Endothelial cell of umbilical vein (primary cell): ENCODE data around the gene TTLL4. TPM values are rescaled to one million over a fixed set of nuclear protein-coding genes. Genes with fewer than 3 reads are reported as not detected.

Source experiments
- BruUV-seq: library from RNA; stranded (reverse); fragments of 400-500 nt; replicated peaks from 2 replicates; lab custom pipeline; 2021; lab: Mats Ljungman, UMichigan
- CTCF ChIA-PET: fragments of 300-600, 350-600 bp; sonication (Branson Sonifier 250); formaldehyde crosslinking; loops from one replicate; lab custom pipeline; 2021; ENCODE audit warnings: antibody characterized with exemption, inconsistent platforms; lab: Charles Lee
- POLR2A ChIA-PET: fragments of 300-600, 350-600 bp; sonication (Branson Sonifier 250); formaldehyde crosslinking; loops from one replicate; lab custom pipeline; 2021; ENCODE audit warnings: antibody characterized with exemption, inconsistent platforms; lab: Charles Lee
- DNase-seq: peaks from one replicate; pipeline ENCODE4 v3.0.0-alpha.2; 2011; ENCODE audit warnings: low read depth, low spot score
- FAIRE-seq: peaks from 2 replicates; lab custom pipeline; 2011; peaks lifted over from hg19 to GRCh38; lab: Jason Lieb, UNC
- H2AFZ ChIP-seq: 2 replicates; pipeline ENCODE4 v1.6.0; 2012; ENCODE audit warnings: low read depth, low read length, control low read depth, inconsistent platforms
- H3K27ac ChIP-seq: 2 replicates; pipeline ENCODE4 v1.5.1; 2011; ENCODE audit warnings: low read depth, mild to moderate bottlenecking, control low read depth, low read length, moderate library complexity; ENCODE audit not compliant: insufficient read depth
- H3K27me3 ChIP-seq, 2 experiments: 2 replicates each; pipeline versions ENCODE4 v1.6.0 to v1.6.1; 2011; ENCODE audit warnings: low read length in 2 of 2, mixed read lengths in 1 of 2; ENCODE audit not compliant: control insufficient read depth in 2 of 2, insufficient read depth in 2 of 2
- H3K36me3 ChIP-seq, 2 experiments: 2 replicates in 1 of 2; 3 replicates in 1 of 2; pipeline ENCODE4 v1.5.1; 2011; ENCODE audit warnings: low read length in 2 of 2, mild to moderate bottlenecking in 1 of 2, moderate library complexity in 1 of 2; ENCODE audit not compliant: control insufficient read depth in 2 of 2, insufficient read depth in 2 of 2; ENCODE audit errors: extremely low read depth in 1 of 2
- H3K4me1 ChIP-seq: 3 replicates; pipeline ENCODE4 v1.5.1; 2011; ENCODE audit warnings: mild to moderate bottlenecking, low read length; ENCODE audit not compliant: control insufficient read depth, insufficient read depth; ENCODE audit errors: extremely low read depth
- H3K4me2 ChIP-seq: 2 replicates; pipeline ENCODE4 v1.6.1; 2011; ENCODE audit warnings: low read length, control low read depth, mixed read lengths; ENCODE audit not compliant: insufficient read depth
- H3K4me3 ChIP-seq, 3 experiments: fragments of 200-600 bp in 1 of 3; sonication (generic), shearing (Covaris generic) in 1 of 3; replicated peaks in 1 of 3; 2 replicates each; pipeline ENCODE4 v1.5.1; 2011 to 2016; ENCODE audit warnings: control low read depth in 3 of 3, low read length in 3 of 3, mild to moderate bottlenecking in 2 of 3, inconsistent platforms in 1 of 3, low read depth in 1 of 3, moderate library complexity in 1 of 3; ENCODE audit not compliant: insufficient read depth in 1 of 3
- H3K79me2 ChIP-seq: 2 replicates; pipeline ENCODE4 v1.6.0; 2012; ENCODE audit warnings: low read length, inconsistent platforms; ENCODE audit not compliant: control insufficient read depth, insufficient read depth
- H3K9ac ChIP-seq: replicated peaks from 2 replicates; pipeline ENCODE3; 2011; ENCODE audit warnings: low read length, control low read depth; ENCODE audit not compliant: insufficient read depth; ENCODE audit errors: extremely low read depth
- H3K9me1 ChIP-seq: replicated peaks from 3 replicates; pipeline ENCODE4 v1.6.0; 2011; ENCODE audit warnings: mild to moderate bottlenecking, low read length; ENCODE audit not compliant: control insufficient read depth, insufficient read depth; ENCODE audit errors: extremely low read depth
- H3K9me3 ChIP-seq: replicated peaks from 2 replicates; pipeline ENCODE4 v1.5.1; 2012; ENCODE audit warnings: low read length, inconsistent platforms; ENCODE audit not compliant: control insufficient read depth, insufficient read depth
- H4K20me1 ChIP-seq: replicated peaks from 2 replicates; pipeline ENCODE3; 2011; ENCODE audit warnings: mild to moderate bottlenecking, low read length; ENCODE audit not compliant: control insufficient read depth, insufficient read depth; ENCODE audit errors: extremely low read depth
- CTCF ChIP-seq, 2 donors: IDR thresholded peaks; 1 replicate in 1 of 2; 2 replicates in 1 of 2; pipeline ENCODE4 v1.5.1; 2011; ENCODE audit warnings: low read length in 2 of 2, mild to moderate bottlenecking in 2 of 2, moderate library complexity in 2 of 2, control low read depth in 1 of 2, inconsistent platforms in 1 of 2, low read depth in 1 of 2; ENCODE audit not compliant: insufficient read depth in 1 of 2; ENCODE audit errors: extremely low read depth in 1 of 2
- EZH2 ChIP-seq: IDR thresholded peaks from 2 replicates; pipeline ENCODE4 v1.6.1; 2012; ENCODE audit warnings: borderline replicate concordance, low read depth, mild to moderate bottlenecking, moderate library complexity, low read length, inconsistent platforms; ENCODE audit not compliant: severe bottlenecking
- FOS ChIP-seq: IDR thresholded peaks from 2 replicates; pipeline ENCODE4 v1.6.1; 2011; ENCODE audit warnings: mild to moderate bottlenecking, low read length, moderate library complexity, borderline replicate concordance; ENCODE audit not compliant: insufficient read depth
- GATA2 ChIP-seq: IDR thresholded peaks from 2 replicates; pipeline ENCODE4 v1.7.0; 2011; ENCODE audit warnings: low read depth, mild to moderate bottlenecking, moderate library complexity, mixed read lengths, low read length; ENCODE audit not compliant: insufficient read length, insufficient read depth
- JUN ChIP-seq: IDR thresholded peaks from 2 replicates; pipeline ENCODE4 v1.6.1; 2011; ENCODE audit warnings: borderline replicate concordance, low read depth; ENCODE audit not compliant: insufficient read length, insufficient read depth
- MAX ChIP-seq: IDR thresholded peaks from 2 replicates; pipeline ENCODE4 v1.6.1; 2011; ENCODE audit not compliant: insufficient read depth, insufficient read length
- MYC ChIP-seq: IDR thresholded peaks from one replicate; pipeline ENCODE4 v1.6.1; 2011; ENCODE audit warnings: mild to moderate bottlenecking, low read depth, low read length
- POLR2A ChIP-seq: IDR thresholded peaks from 2 replicates; pipeline ENCODE4 v1.6.1; 2012; ENCODE audit warnings: low read depth, mild to moderate bottlenecking, control low read depth, low read length
- POLR2AphosphoS5 ChIP-seq: IDR thresholded peaks from 2 replicates; pipeline ENCODE4 v1.6.1; 2012; ENCODE audit warnings: low read depth, mild to moderate bottlenecking, control low read depth, low read length, moderate library complexity; ENCODE audit not compliant: insufficient read depth
- dilution Hi-C: fragments of 300-500 bp; cut with MboI; formaldehyde crosslinking; loops from one replicate; pipeline ENCODE4 v1.15.0; 2019; ENCODE audit warnings: low sequenced_read_pairs; ENCODE audit not compliant: extremely low pct_ligation_motif_present
- intact Hi-C: fragments of 100-400 bp; cut with micrococcal nuclease; formaldehyde crosslinking; loops from one replicate; pipeline ENCODE4 v1.10.0; 2022
- polyA plus RNA-seq, 4 experiments: library from polyadenylated mRNA; depleted of rRNA in 3 of 4; stranded (reverse) in 3 of 4; unstranded in 1 of 4; fragments of >200 nt; gene quantifications; 2 replicates each; pipeline versions ENCODE4 v1.2.1 to v1.2.3, GENCODE V29; 2011 to 2012; ENCODE audit warnings: missing spikeins in 1 of 4
- total RNA-seq: library from RNA; stranded (reverse); gene quantifications from 2 replicates; pipeline ENCODE4 v1.2.3, GENCODE V29; 2021

The TTLL4 gene
- total and polyA plus RNA-seq, 2 donors (not counting 3 experiments of a cell fraction or from before 2014, with no cell fraction given) = 26.7 to 45.0 TPM

GRCh38 chr2:218698885-218699284 is 11.8 kb upstream of the TTLL4 start:
- H3K79me2 ChIP-seq = no peaks in the 10 kb centered on the region
- POLR2A ChIA-PET = no interaction called here
- H3K9ac ChIP-seq = no peak overlapping the region
- H3K4me3 ChIP-seq = no peak overlapping the region
- no peaks in the 10 kb centered on the region for H3K9me3 ChIP-seq
- TF ChIP-seq MYC (no peak), EZH2 (no peak), FOS (no peak), GATA2 (no peak), POLR2AphosphoS5 (no peak), MAX (no peak), POLR2A (no peak), JUN (no peak), CTCF (IDR thresholded peaks at IDR 0.05; ENCODE audit: extremely low read depth in 1 of 2, insufficient read depth in 1 of 2, low read depth in 1 of 2, low read length in 2 of 2) (no peak)
- dilution Hi-C loops (no loop called here), intact Hi-C loops (no loop called here)
- H4K20me1 ChIP-seq = no peaks in the 10 kb centered on the region
- H3K4me2 ChIP-seq = no peak overlapping the region
- peaks cover 2 to 6% of the 10 kb centered on the region in 2 experiments for H3K36me3 ChIP-seq
- no peaks in the 10 kb centered on the region for H3K9me1 ChIP-seq
- BruUV-seq = no TSS peak
- H3K4me1 ChIP-seq = no peaks in the 10 kb centered on the region
- no peak overlapping the region for H3K27ac ChIP-seq
- FAIRE-seq = no peak
- CTCF ChIA-PET = interaction anchor here (2.3 to 4.5 kb wide), 3 partner anchors 12 to 149 kb away, joined by 9 to 20 read pairs (median 11); partner anchors contain the start of gene TTLL4
- no peaks in the 10 kb centered on the region for H3K27me3 ChIP-seq
- no peak for DNase-seq
- H2AFZ ChIP-seq = no peak overlapping the region
